Measurements from ENCODE around the gene GPC6. TPM values are rescaled to one million over a fixed set of nuclear protein-coding genes. Genes with fewer than 3 reads are reported as not detected.

GPC6 gene
- total and polyA plus RNA-seq, 5 donors from 2014 or later: not detected

DNA sequence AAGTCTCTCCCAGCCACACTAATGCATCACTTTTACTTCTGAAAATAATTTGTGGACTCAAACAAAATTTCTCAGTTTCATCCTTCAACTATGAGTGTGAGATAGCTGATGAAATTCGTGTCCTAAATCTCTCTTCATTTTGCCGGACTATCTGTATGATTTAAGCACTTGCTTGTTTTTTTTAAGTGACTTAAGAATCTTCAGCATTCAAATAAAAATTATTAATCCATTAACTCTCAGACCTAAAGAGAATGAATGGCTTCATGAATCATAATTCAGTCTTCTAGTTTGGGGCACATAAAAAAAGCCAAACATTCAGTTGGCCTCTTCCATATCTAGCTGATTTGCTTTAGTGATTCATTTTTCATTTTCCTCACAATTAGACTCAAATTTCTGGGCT lies 673.4 kb downstream of the GPC6 start:
- no peaks in the 10 kb centered on the region for H3K36me3 Mint-ChIP-seq
- H3K27ac Mint-ChIP-seq: no peak overlapping the region

GRCh38 chr13:93900731-93901130 lies 674.1 kb downstream of the GPC6 start:
- Mint-ChIP-seq H3K27ac (no peak overlapping the region), H3K4me3 (no peak overlapping the region), H3K9me3 (peaks cover 0 to 3% (median 0%) of the 10 kb centered on the region in 7 donors), H3K4me1 (no peaks in the 10 kb centered on the region), H3K27me3 (no peaks in the 10 kb centered on the region), H3K36me3 (no peaks in the 10 kb centered on the region)
- Histone ChIP-seq H3K27ac (ENCODE audit: insufficient read depth, low read length, poor library complexity, severe bottlenecking) (no peak overlapping the region), H3K4me3 (ENCODE audit: low read depth, low read length) (no peak overlapping the region), H3K4me1 (ENCODE audit: control insufficient read depth, insufficient read depth, low read length, poor library complexity, severe bottlenecking) (no peaks in the 10 kb centered on the region), H3K36me3 (ENCODE audit: control insufficient read depth, insufficient read depth, low read length) (no peaks in the 10 kb centered on the region), H3K27me3 (ENCODE audit: control insufficient read depth, insufficient read depth, low read length) (no peaks in the 10 kb centered on the region), H3K9me3 (ENCODE audit: control insufficient read depth in 2 of 2, low read length in 2 of 2) (no peaks in the 10 kb centered on the region)
- ATAC-seq (ENCODE audit: low read depth in 2 of 2): no peak
- DNase-seq: no peak

More for the DNA sequence above, 673.4 kb downstream of the GPC6 start:
- DNase-seq (no peak), ATAC-seq (ENCODE audit: low read depth in 2 of 2) (no peak)
- Histone ChIP-seq H3K4me3 (ENCODE audit: low read depth, low read length) (no peak overlapping the region), H3K9me3 (ENCODE audit: control insufficient read depth in 2 of 2, low read length in 2 of 2) (no peaks in the 10 kb centered on the region), H3K27me3 (ENCODE audit: control insufficient read depth, insufficient read depth, low read length) (no peaks in the 10 kb centered on the region), H3K27ac (ENCODE audit: insufficient read depth, low read length, poor library complexity, severe bottlenecking) (no peak overlapping the region), H3K36me3 (ENCODE audit: control insufficient read depth, insufficient read depth, low read length) (no peaks in the 10 kb centered on the region), H3K4me1 (ENCODE audit: control insufficient read depth, insufficient read depth, low read length, poor library complexity, severe bottlenecking) (no peaks in the 10 kb centered on the region)
- H3K4me3 Mint-ChIP-seq: no peak overlapping the region
- H3K4me1 Mint-ChIP-seq: no peaks in the 10 kb centered on the region
- H3K9me3 Mint-ChIP-seq: peaks cover 0 to 3% (median 0%) of the 10 kb centered on the region in 7 donors
- no peaks in the 10 kb centered on the region for H3K27me3 Mint-ChIP-seq

DNA sequence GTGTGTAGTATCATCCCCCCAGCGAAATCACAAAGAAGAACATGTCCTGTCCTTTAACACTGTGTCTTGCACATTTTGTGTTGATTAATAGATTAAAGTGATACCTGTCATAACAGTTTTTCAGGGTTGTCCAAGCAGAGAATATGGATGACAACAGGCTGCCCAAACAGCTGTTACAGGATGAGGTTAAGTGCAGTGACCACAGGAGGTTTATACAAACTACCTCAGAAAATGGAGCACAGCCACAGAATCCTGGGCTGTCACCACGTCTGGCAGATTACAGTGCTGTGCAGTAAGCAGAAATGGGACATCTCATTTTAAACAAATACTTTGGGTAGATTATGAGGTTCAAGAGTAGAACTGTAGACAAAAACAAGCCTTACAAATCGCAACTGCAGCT lies 677.3 kb downstream of the GPC6 start:
- H3K4me1 ChIP-seq (ENCODE audit: control insufficient read depth, insufficient read depth, low read length, poor library complexity, severe bottlenecking): no peaks in the 10 kb centered on the region
- ATAC-seq (ENCODE audit: low read depth in 2 of 2) (no peak), DNase-seq (no peak)
- H3K4me3 ChIP-seq (ENCODE audit: low read depth, low read length): no peak overlapping the region
- no peaks in the 10 kb centered on the region for H3K36me3 ChIP-seq (ENCODE audit: control insufficient read depth, insufficient read depth, low read length)
- no peak overlapping the region for H3K27ac ChIP-seq (ENCODE audit: insufficient read depth, low read length, poor library complexity, severe bottlenecking)
- Mint-ChIP-seq H3K27ac (no peak overlapping the region), H3K4me3 (no peak overlapping the region), H3K9me3 (peaks cover 0 to 3% (median 0%) of the 10 kb centered on the region in 7 donors), H3K4me1 (no peaks in the 10 kb centered on the region), H3K36me3 (no peaks in the 10 kb centered on the region), H3K27me3 (no peaks in the 10 kb centered on the region)
- H3K27me3 ChIP-seq (ENCODE audit: control insufficient read depth, insufficient read depth, low read length): no peaks in the 10 kb centered on the region
- H3K9me3 ChIP-seq (ENCODE audit: control insufficient read depth in 2 of 2, low read length in 2 of 2): no peaks in the 10 kb centered on the region

- H3K27me3 Mint-ChIP-seq: no peaks in the 10 kb centered on the region
- H3K27ac ChIP-seq (ENCODE audit: insufficient read depth, low read length, poor library complexity, severe bottlenecking): no peak overlapping the region
- no peak overlapping the region for H3K4me3 Mint-ChIP-seq
- no peak for DNase-seq
- no peaks in the 10 kb centered on the region for H3K4me1 ChIP-seq (ENCODE audit: control insufficient read depth, insufficient read depth, low read length, poor library complexity, severe bottlenecking)
- H3K4me3 ChIP-seq (ENCODE audit: low read depth, low read length): no peak overlapping the region
- H3K9me3 ChIP-seq (ENCODE audit: control insufficient read depth in 2 of 2, low read length in 2 of 2): no peaks in the 10 kb centered on the region
- no peaks in the 10 kb centered on the region for H3K36me3 Mint-ChIP-seq
- H3K36me3 ChIP-seq (ENCODE audit: control insufficient read depth, insufficient read depth, low read length): no peaks in the 10 kb centered on the region
- H3K4me1 Mint-ChIP-seq: peaks cover 0 to 3% (median 0%) of the 10 kb centered on the region in 4 donors
- no peak for ATAC-seq (ENCODE audit: low read depth in 2 of 2)
- H3K27ac Mint-ChIP-seq: no peak overlapping the region
- peaks cover 0 to 6% (median 0%) of the 10 kb centered on the region in 7 donors for H3K9me3 Mint-ChIP-seq
- no peaks in the 10 kb centered on the region for H3K27me3 ChIP-seq (ENCODE audit: control insufficient read depth, insufficient read depth, low read length)
Observed at GRCh38 chr13:93915269-93915809, 688.7 kb downstream of the GPC6 start.

GRCh38 chr13:93922063-93922855 lies 695.7 kb downstream of the GPC6 start:
- Histone ChIP-seq H3K4me3 (ENCODE audit: low read depth, low read length) (no peak overlapping the region), H3K36me3 (ENCODE audit: control insufficient read depth, insufficient read depth, low read length) (no peaks in the 10 kb centered on the region), H3K27me3 (ENCODE audit: control insufficient read depth, insufficient read depth, low read length) (no peaks in the 10 kb centered on the region), H3K9me3 (ENCODE audit: control insufficient read depth in 2 of 2, low read length in 2 of 2) (no peaks in the 10 kb centered on the region), H3K27ac (ENCODE audit: insufficient read depth, low read length, poor library complexity, severe bottlenecking) (no peak overlapping the region), H3K4me1 (ENCODE audit: control insufficient read depth, insufficient read depth, low read length, poor library complexity, severe bottlenecking) (no peaks in the 10 kb centered on the region)
- peaks cover 0 to 3% (median 0%) of the 10 kb centered on the region in 4 donors for H3K4me1 Mint-ChIP-seq
- H3K4me3 Mint-ChIP-seq: no peak overlapping the region
- DNase-seq: no peak
- H3K36me3 Mint-ChIP-seq: no peaks in the 10 kb centered on the region
- no peak overlapping the region for H3K27ac Mint-ChIP-seq
- no peak for ATAC-seq (ENCODE audit: low read depth in 2 of 2)
- peaks cover 0 to 5% (median 0%) of the 10 kb centered on the region in 7 donors for H3K9me3 Mint-ChIP-seq
- no peaks in the 10 kb centered on the region for H3K27me3 Mint-ChIP-seq

DNA sequence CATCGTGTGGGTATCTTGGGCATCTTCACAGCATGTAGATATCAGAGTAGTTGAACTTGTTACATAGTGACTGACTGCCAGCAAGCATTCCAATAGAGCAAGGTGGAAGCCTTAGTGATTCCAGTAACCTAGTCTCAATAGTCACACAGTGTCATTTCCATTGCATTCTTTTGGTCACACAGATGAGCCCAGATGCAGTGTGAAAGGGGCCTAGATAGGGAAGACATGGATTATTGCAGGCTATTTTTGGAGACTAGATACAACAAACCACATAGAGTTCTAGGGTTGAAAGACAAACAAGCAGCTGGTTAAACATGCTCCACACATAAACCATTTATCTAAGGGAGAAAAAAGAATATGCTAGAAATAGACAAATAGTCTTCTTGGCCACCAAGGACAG lies 699.4 kb downstream of the GPC6 start:
- Histone ChIP-seq H3K27ac (ENCODE audit: insufficient read depth, low read length, poor library complexity, severe bottlenecking) (no peak overlapping the region), H3K4me1 (ENCODE audit: control insufficient read depth, insufficient read depth, low read length, poor library complexity, severe bottlenecking) (no peaks in the 10 kb centered on the region), H3K9me3 (ENCODE audit: control insufficient read depth in 2 of 2, low read length in 2 of 2) (no peaks in the 10 kb centered on the region), H3K4me3 (ENCODE audit: low read depth, low read length) (no peak overlapping the region), H3K36me3 (ENCODE audit: control insufficient read depth, insufficient read depth, low read length) (no peaks in the 10 kb centered on the region), H3K27me3 (ENCODE audit: control insufficient read depth, insufficient read depth, low read length) (no peaks in the 10 kb centered on the region)
- no peak overlapping the region for H3K4me3 Mint-ChIP-seq
- no peak for ATAC-seq (ENCODE audit: low read depth in 2 of 2)
- peaks cover 0 to 3% (median 0%) of the 10 kb centered on the region in 7 donors for H3K9me3 Mint-ChIP-seq
- no peaks in the 10 kb centered on the region for H3K27me3 Mint-ChIP-seq
- no peaks in the 10 kb centered on the region for H3K36me3 Mint-ChIP-seq
- H3K27ac Mint-ChIP-seq: no peak overlapping the region
- DNase-seq: no peak
- H3K4me1 Mint-ChIP-seq: no peaks in the 10 kb centered on the region

DNA sequence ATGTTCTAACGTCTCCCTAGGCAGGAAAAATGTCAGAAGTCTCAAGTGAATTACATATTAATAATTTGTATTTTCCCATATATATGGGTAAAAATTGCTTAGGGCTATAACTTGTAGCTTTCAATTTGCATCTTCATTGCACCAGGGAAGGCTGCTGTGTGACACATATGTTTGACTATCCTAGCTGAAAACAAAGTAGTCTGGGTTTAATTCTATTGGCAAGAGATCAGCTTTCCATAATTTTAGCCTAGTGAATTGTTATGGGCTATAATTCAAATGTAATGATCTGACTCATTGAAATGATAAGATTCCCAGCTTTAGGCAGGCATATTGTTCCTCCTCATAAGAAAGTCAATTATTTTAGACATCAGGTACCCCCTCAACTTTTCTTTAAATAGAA lies 699.8 kb downstream of the GPC6 start:
- Histone ChIP-seq H3K9me3 (ENCODE audit: control insufficient read depth in 2 of 2, low read length in 2 of 2) (no peaks in the 10 kb centered on the region), H3K36me3 (ENCODE audit: control insufficient read depth, insufficient read depth, low read length) (no peaks in the 10 kb centered on the region), H3K4me1 (ENCODE audit: control insufficient read depth, insufficient read depth, low read length, poor library complexity, severe bottlenecking) (no peaks in the 10 kb centered on the region), H3K4me3 (ENCODE audit: low read depth, low read length) (no peak overlapping the region), H3K27ac (ENCODE audit: insufficient read depth, low read length, poor library complexity, severe bottlenecking) (no peak overlapping the region), H3K27me3 (ENCODE audit: control insufficient read depth, insufficient read depth, low read length) (no peaks in the 10 kb centered on the region)
- Mint-ChIP-seq H3K9me3 (peaks cover 0 to 3% (median 0%) of the 10 kb centered on the region in 7 donors), H3K4me1 (no peaks in the 10 kb centered on the region), H3K36me3 (no peaks in the 10 kb centered on the region), H3K27me3 (no peaks in the 10 kb centered on the region), H3K27ac (no peak overlapping the region), H3K4me3 (no peak overlapping the region)
- ATAC-seq (ENCODE audit: low read depth in 2 of 2): no peak
- no peak for DNase-seq

DNA sequence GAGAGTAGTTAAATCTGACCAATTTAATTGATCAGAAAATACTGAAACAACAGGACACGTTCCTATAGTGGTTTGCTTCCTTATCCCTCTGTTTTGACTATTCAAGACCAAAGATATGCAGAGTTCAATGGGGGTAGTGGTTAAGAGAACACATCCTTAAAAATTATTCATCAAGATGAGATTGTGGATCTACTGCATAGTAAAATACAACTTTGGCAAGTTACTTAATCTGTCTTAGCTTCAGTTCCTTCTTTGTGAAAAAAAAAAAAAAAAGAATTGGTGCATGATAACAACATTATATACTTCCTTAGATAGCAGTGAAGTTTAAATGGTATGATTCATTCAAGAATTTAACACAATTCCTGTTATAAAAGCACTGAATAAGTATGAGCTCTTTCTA lies 700.8 kb downstream of the GPC6 start:
- Mint-ChIP-seq H3K27me3 (no peaks in the 10 kb centered on the region), H3K4me1 (no peaks in the 10 kb centered on the region), H3K9me3 (peaks cover 0 to 3% (median 0%) of the 10 kb centered on the region in 7 donors), H3K27ac (no peak overlapping the region), H3K4me3 (no peak overlapping the region), H3K36me3 (no peaks in the 10 kb centered on the region)
- H3K27me3 ChIP-seq (ENCODE audit: control insufficient read depth, insufficient read depth, low read length): no peaks in the 10 kb centered on the region
- no peak overlapping the region for H3K4me3 ChIP-seq (ENCODE audit: low read depth, low read length)
- DNase-seq: no peak
- no peaks in the 10 kb centered on the region for H3K9me3 ChIP-seq (ENCODE audit: control insufficient read depth in 2 of 2, low read length in 2 of 2)
- no peaks in the 10 kb centered on the region for H3K4me1 ChIP-seq (ENCODE audit: control insufficient read depth, insufficient read depth, low read length, poor library complexity, severe bottlenecking)
- no peaks in the 10 kb centered on the region for H3K36me3 ChIP-seq (ENCODE audit: control insufficient read depth, insufficient read depth, low read length)
- H3K27ac ChIP-seq (ENCODE audit: insufficient read depth, low read length, poor library complexity, severe bottlenecking): no peak overlapping the region
- no peak for ATAC-seq (ENCODE audit: low read depth in 2 of 2)

All from CD4-positive, CD25-positive, alpha-beta regulatory T cell (primary cell).